HepG2 (cell line): Measurements from ENCODE around the gene AGXT. TPM values are rescaled to one million over a fixed set of nuclear protein-coding genes. Genes with fewer than 3 reads are reported as not detected.

Source experiments
- ATM ChIP-seq: fragments of 450-650 bp; IDR thresholded peaks from 2 replicates; pipeline ENCODE4 v1.7.1; 2017; ENCODE audit warnings: mild to moderate bottlenecking, borderline replicate concordance
- CBX5 ChIP-seq: sonication (generic); formaldehyde crosslinking; IDR thresholded peaks from 2 replicates; pipeline ENCODE4 v1.4.0; 2020; ENCODE audit warnings: missing genetic modification reagents, borderline replicate concordance
- DR1 ChIP-seq: sonication (generic); formaldehyde crosslinking; IDR thresholded peaks from 2 replicates; pipeline ENCODE4 v1.8.0; 2021; ENCODE audit warnings: mild to moderate bottlenecking, missing genetic modification reagents, inconsistent platforms
- ELK4 ChIP-seq: sonication (generic); formaldehyde crosslinking; IDR thresholded peaks from 2 replicates; pipeline ENCODE4 v1.9.0; 2021; ENCODE audit warnings: missing genetic modification reagents, borderline replicate concordance
- HDAC1 ChIP-seq: sonication (generic); formaldehyde crosslinking; IDR thresholded peaks from 2 replicates; pipeline ENCODE4 v1.5.1; 2020; ENCODE audit warnings: mild to moderate bottlenecking, missing genetic modification reagents
- HIVEP1 ChIP-seq: sonication (generic); formaldehyde crosslinking; IDR thresholded peaks from 2 replicates; pipeline ENCODE4 v1.4.0; 2020; ENCODE audit warnings: mild to moderate bottlenecking, missing genetic modification reagents
- HOXD1 ChIP-seq: sonication (generic); formaldehyde crosslinking; IDR thresholded peaks from 2 replicates; pipeline ENCODE4 v1.5.0; 2020; ENCODE audit warnings: missing genetic modification reagents
- KDM5B ChIP-seq: sonication (generic); formaldehyde crosslinking; IDR thresholded peaks from 2 replicates; pipeline ENCODE4 v1.4.0; 2020; ENCODE audit warnings: missing genetic modification reagents, mild to moderate bottlenecking, borderline replicate concordance
- KLF16 ChIP-seq, 2 experiments: sonication (generic) in 1 of 2; formaldehyde crosslinking in 1 of 2; IDR thresholded peaks; 2 replicates each; pipeline versions ENCODE4 v1.6.1 to v1.8.0; 2016 to 2023; ENCODE audit warnings: missing genetic modification reagents in 2 of 2, missing compliant biosample characterization in 1 of 2
- LCORL ChIP-seq, 2 experiments: fragments of 450-650 bp in 1 of 2; sonication (generic) in 1 of 2; formaldehyde crosslinking in 1 of 2; IDR thresholded peaks; 2 replicates each; pipeline versions ENCODE4 v1.5.0 to v1.6.1; 2017 to 2020; ENCODE audit warnings: antibody characterized with exemption in 1 of 2, missing genetic modification reagents in 1 of 2
- MTF2 ChIP-seq: sonication (generic); formaldehyde crosslinking; IDR thresholded peaks from 2 replicates; pipeline ENCODE4 v1.5.0; 2020; ENCODE audit warnings: missing genetic modification reagents, borderline replicate concordance
- RBM39 ChIP-seq: fragments of 200-400 bp; formaldehyde crosslinking; IDR thresholded peaks from one replicate; pipeline ENCODE4 v1.6.1; 2018; ENCODE audit warnings: antibody characterized with exemption, mild to moderate bottlenecking, low read depth, low read length; ENCODE audit not compliant: poor library complexity, severe bottlenecking
- STAG1 ChIP-seq: sonication (generic); formaldehyde crosslinking; IDR thresholded peaks from 2 replicates; pipeline ENCODE4 v1.4.0; 2020; ENCODE audit warnings: missing genetic modification reagents
- TFAP4 ChIP-seq: sonication (generic); IDR thresholded peaks from 2 replicates; pipeline ENCODE4 v1.6.1; 2016; ENCODE audit warnings: low read depth, borderline replicate concordance
- ZNF276 ChIP-seq: sonication (generic); formaldehyde crosslinking; IDR thresholded peaks from 2 replicates; pipeline ENCODE4 v1.4.0; 2020; ENCODE audit warnings: mild to moderate bottlenecking, low read depth, missing genetic modification reagents
- ZNF30 ChIP-seq: sonication (generic); formaldehyde crosslinking; IDR thresholded peaks from 2 replicates; pipeline ENCODE4 v1.5.0; 2020; ENCODE audit warnings: mild to moderate bottlenecking, missing genetic modification reagents
- ZNF501 ChIP-seq: sonication (generic); formaldehyde crosslinking; IDR thresholded peaks from 2 replicates; pipeline ENCODE4 v1.5.1; 2020; ENCODE audit warnings: mild to moderate bottlenecking, moderate library complexity, missing genetic modification reagents
- ZNF546 ChIP-seq: sonication (generic); formaldehyde crosslinking; conservative IDR thresholded peaks from 2 replicates; pipeline ENCODE4 v1.8.1; 2023; ENCODE audit warnings: mild to moderate bottlenecking, missing genetic modification reagents
- ZNF580 ChIP-seq: IDR thresholded peaks from 2 replicates; pipeline ENCODE4 v1.6.1; 2016; ENCODE audit warnings: low read depth, borderline replicate concordance
- ZNF598 ChIP-seq: sonication (generic); formaldehyde crosslinking; IDR thresholded peaks from 2 replicates; pipeline ENCODE4 v1.5.1; 2020; ENCODE audit warnings: mild to moderate bottlenecking, missing genetic modification reagents, borderline replicate concordance
- ZNF776 ChIP-seq: sonication (generic); formaldehyde crosslinking; IDR thresholded peaks from 2 replicates; pipeline ENCODE4 v1.4.0; 2020; ENCODE audit warnings: mild to moderate bottlenecking, missing genetic modification reagents
- ZNF891 ChIP-seq: sonication (generic); formaldehyde crosslinking; IDR thresholded peaks from 2 replicates; pipeline ENCODE4 v1.5.0; 2020; ENCODE audit warnings: mild to moderate bottlenecking, missing genetic modification reagents
- polyA plus RNA-seq, 8 experiments: library from polyadenylated mRNA; depleted of rRNA in 3 of 8; stranded (reverse) in 7 of 8; unstranded in 1 of 8; fragments of >200 nt; fragmentation: Illumina TruSeq in 4 of 8; extraction: Trizol in 4 of 8; gene quantifications; 2 replicates each; pipeline versions ENCODE4 v1.2.1 to v1.2.3, GENCODE V29; 2011 to 2016; ENCODE audit warnings: low read depth in 4 of 8, missing spikeins in 1 of 8, mixed read lengths in 1 of 8; ENCODE audit not compliant: insufficient read depth in 1 of 8
- total RNA-seq, 5 experiments: library from RNA; depleted of rRNA; stranded (reverse); fragments of >200 nt; fragmentation: Illumina TruSeq; extraction: Trizol; gene quantifications; 2 replicates each; pipeline ENCODE4 v1.2.3, GENCODE V29; 2016; ENCODE audit warnings: low read depth in 1 of 5

Gene AGXT
- total and polyA plus RNA-seq, 2 of the 13 experiments (the other 11 are each of a cell fraction or from before 2014, with no cell fraction given): 41.9 to 96.1 TPM

GRCh38 chr2:240851078-240851991, 17.3 kb upstream of the AGXT start (continued):
- TF ChIP-seq RBM39 (no peak), ZNF891 (CRISPR knock-in tag) (0 out of 2 replicates have a peak, but pooled peaks have one; percentile 53), HDAC1 (CRISPR knock-in tag) (peak; percentile 65), ELK4 (no peak), STAG1 (CRISPR knock-in tag) (peak; percentile 99), ZNF276 (CRISPR knock-in tag) (no peak), KDM5B (CRISPR knock-in tag) (0 out of 2 replicates have a peak, but pooled peaks have one; percentile 25), DR1 (no peak), ZNF501 (CRISPR knock-in tag) (peak; percentile 77), HIVEP1 (CRISPR knock-in tag) (peak; percentile 54; the same call in 1 of the 2 replicates), ATM (no peak), CBX5 (CRISPR knock-in tag) (peak; percentile 64; the same call in 1 of the 2 replicates), MTF2 (CRISPR knock-in tag) (peak; percentile 57; the same call in 1 of the 2 replicates), HOXD1 (CRISPR knock-in tag) (no peak), TFAP4 (peak; percentile 34; the same call in 1 of the 2 replicates), ZNF580 (CRISPR knock-in tag) (0 out of 2 replicates have a peak, but pooled peaks have one; percentile 59), ZNF776 (CRISPR knock-in tag) (no peak), KLF16 (CRISPR knock-in tag; IDR thresholded peaks at IDR 0.05) (peak in 1 of 2 experiments; percentile 56; a peak in 1 of 4 replicates), ZNF598 (CRISPR knock-in tag) (peak; percentile 76; the same call in 1 of the 2 replicates), ZNF30 (CRISPR knock-in tag) (no peak), ZNF546 (CRISPR knock-in tag) (no peak), LCORL (IDR thresholded peaks at IDR 0.05) (no peak), LCORL (CRISPR knock-in tag; IDR thresholded peaks at IDR 0.05) (peak; percentile 72)
